Neuronal stem cell (in vitro differentiated cells): ENCODE results near the gene ETFBKMT.
A peak's percentile ranks its signal among the peaks of the same experiment; 100 is the strongest.
"Not testable (repeated sequence)": the region's sequence is repeated elsewhere in the genome, so short reads cannot be mapped to it uniquely, and the experiment has no call there.

Experiments used
- DNase-seq: peaks from one replicate; pipeline ENCODE4 v3.0.0-alpha.2; 2013; ENCODE audit warnings: low spot score
- H2AFZ ChIP-seq: one replicate; pipeline ENCODE4 v1.6.1; 2013; ENCODE audit warnings: mild to moderate bottlenecking, low read length, inconsistent platforms
- H2AK5ac ChIP-seq: 2 replicates; pipeline ENCODE4 v1.6.1; 2013; ENCODE audit warnings: low read depth, mild to moderate bottlenecking, inconsistent platforms, low read length, moderate library complexity, mixed read lengths
- H2BK120ac ChIP-seq: 2 replicates; pipeline ENCODE4 v1.6.1; 2013; ENCODE audit warnings: low read depth, mild to moderate bottlenecking, inconsistent platforms, low read length, moderate library complexity, mixed read lengths
- H2BK12ac ChIP-seq: one replicate; pipeline ENCODE4 v1.6.1; 2013; ENCODE audit warnings: low read length, inconsistent platforms
- H2BK15ac ChIP-seq: 2 replicates; pipeline ENCODE4 v1.6.1; 2013; ENCODE audit warnings: mild to moderate bottlenecking, low read length, inconsistent platforms, mixed read lengths
- H2BK5ac ChIP-seq: one replicate; pipeline ENCODE4 v1.6.1; 2013; ENCODE audit warnings: inconsistent platforms, mild to moderate bottlenecking, low read length, moderate library complexity
- H3K14ac ChIP-seq: one replicate; pipeline ENCODE4 v1.6.1; 2013; ENCODE audit warnings: low read length, inconsistent platforms
- H3K18ac ChIP-seq: 2 replicates; pipeline ENCODE4 v1.6.1; 2013; ENCODE audit warnings: low read length, inconsistent platforms
- H3K23ac ChIP-seq: 2 replicates; pipeline ENCODE4 v1.6.1; 2013; ENCODE audit warnings: low read depth, mild to moderate bottlenecking, mixed read lengths, low read length, inconsistent platforms; ENCODE audit not compliant: poor library complexity
- H3K27ac ChIP-seq: replicated peaks from 3 replicates; pipeline ENCODE4 v1.5.1; 2013; ENCODE audit warnings: low read length, inconsistent platforms
- H3K27me3 ChIP-seq, 3 experiments: 2 replicates each; pipeline ENCODE4 v1.6.1; 2013; ENCODE audit warnings: low read length in 3 of 3, mild to moderate bottlenecking in 2 of 3, inconsistent platforms in 1 of 3, low read depth in 1 of 3, mixed read lengths in 1 of 3, moderate library complexity in 1 of 3; ENCODE audit not compliant: control insufficient read depth in 3 of 3, insufficient read depth in 3 of 3
- H3K36me3 ChIP-seq, 2 donors: replicated peaks in 1 of 2; 2 replicates each; pipeline ENCODE4 v1.6.1; 2013; ENCODE audit warnings: low read length in 2 of 2; ENCODE audit not compliant: control insufficient read depth in 2 of 2, insufficient read depth in 2 of 2
- H3K4ac ChIP-seq: 2 replicates; pipeline ENCODE4 v1.6.1; 2013; ENCODE audit warnings: inconsistent platforms, mild to moderate bottlenecking, low read length, moderate library complexity
- H3K4me1 ChIP-seq, 2 donors: 1 replicate in 1 of 2; 2 replicates in 1 of 2; pipeline ENCODE4 v1.6.1; 2013; ENCODE audit warnings: low read length in 2 of 2, low read depth in 1 of 2; ENCODE audit not compliant: control insufficient read depth in 2 of 2, insufficient read depth in 1 of 2
- H3K4me2 ChIP-seq: one replicate; pipeline ENCODE4 v1.6.1; 2013; ENCODE audit warnings: mild to moderate bottlenecking, low read length, inconsistent platforms; ENCODE audit not compliant: insufficient read depth, poor library complexity, severe bottlenecking
- H3K4me3 ChIP-seq, 2 donors: 2 replicates each; pipeline ENCODE4 v1.5.1; 2013; ENCODE audit warnings: low read length in 2 of 2, mild to moderate bottlenecking in 2 of 2, inconsistent platforms in 1 of 2, moderate library complexity in 1 of 2
- H3K79me1 ChIP-seq: one replicate; pipeline ENCODE4 v1.6.1; 2013; ENCODE audit warnings: low read depth, mild to moderate bottlenecking, inconsistent platforms, low read length, moderate library complexity
- H3K9ac ChIP-seq: one replicate; pipeline ENCODE4 v1.6.1; 2013; ENCODE audit warnings: mild to moderate bottlenecking, low read depth, low read length, inconsistent platforms; ENCODE audit not compliant: poor library complexity
- H3K9me3 ChIP-seq, 2 donors: replicated peaks in 1 of 2; 2 replicates each; pipeline versions ENCODE3 to v1.6.1; 2013; ENCODE audit warnings: low read length in 2 of 2, mild to moderate bottlenecking in 2 of 2, inconsistent platforms in 1 of 2, low read depth in 1 of 2, mixed read lengths in 1 of 2, moderate library complexity in 1 of 2; ENCODE audit not compliant: control insufficient read depth in 2 of 2, insufficient read depth in 1 of 2
- H4K8ac ChIP-seq: one replicate; pipeline ENCODE4 v1.6.1; 2013; ENCODE audit warnings: low read depth, mild to moderate bottlenecking, inconsistent platforms, low read length, moderate library complexity
- H4K91ac ChIP-seq: one replicate; pipeline ENCODE4 v1.6.1; 2013; ENCODE audit warnings: low read length, low read depth, mild to moderate bottlenecking, inconsistent platforms; ENCODE audit not compliant: poor library complexity
- WGBS, 2 donors: extraction: QIAGEN DNeasy Blood & Tissue Kit; methylation state at CpG; one replicate each; pipeline ENCODE4 v1.1.7; 2013; ENCODE audit warnings: missing lambda C conversion rate in 2 of 2, mixed read lengths in 1 of 2; ENCODE audit not compliant: insufficient read length in 2 of 2, insufficient replicate concordance in 1 of 2; ENCODE audit errors: extremely low coverage in 2 of 2; 5-methylcytosine and 5-hydroxymethylcytosine counted together

The ETFBKMT gene

DNA sequence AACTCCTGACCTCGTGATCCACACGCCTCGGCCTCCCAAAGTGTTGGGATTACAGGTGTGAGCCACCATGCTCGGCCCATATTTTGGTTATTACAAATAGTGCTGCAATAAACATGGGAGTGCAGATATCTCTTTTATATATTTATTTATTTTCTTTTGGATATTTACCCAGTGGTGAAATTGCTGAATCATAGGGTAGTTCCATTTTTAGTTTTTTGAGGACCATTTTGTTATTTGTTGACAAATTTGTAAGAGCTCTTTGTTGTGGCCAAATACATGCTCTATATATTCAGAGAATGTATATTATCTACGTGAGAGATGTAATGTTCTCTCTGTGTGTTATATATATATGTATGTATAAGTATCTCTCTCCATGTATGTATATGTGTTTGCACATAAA, 53.4 kb downstream of the ETFBKMT start:
- Histone ChIP-seq H3K79me1 (no peaks in the 10 kb centered on the region), H3K9me3 (no peaks in the 10 kb centered on the region), H2AFZ (no peak overlapping the region), H3K23ac (no peak overlapping the region), H3K4me2 (no peak overlapping the region), H3K14ac (no peak overlapping the region), H2BK120ac (no peak overlapping the region), H3K4ac (no peak overlapping the region), H3K27me3 (no peaks in the 10 kb centered on the region), H2AK5ac (no peak overlapping the region), H3K18ac (no peak overlapping the region), H4K91ac (no peak overlapping the region), H3K9ac (no peak overlapping the region), H3K27ac (no peak overlapping the region), H3K4me1 (no peaks in the 10 kb centered on the region), H2BK15ac (no peak overlapping the region), H3K4me3 (no peak overlapping the region), H3K36me3 (no peaks in the 10 kb centered on the region), H2BK5ac (no peak overlapping the region), H4K8ac (no peak overlapping the region), H2BK12ac (no peak overlapping the region)
- no CpG with 5 or more reads among the region's 5 CpGs for WGBS, 2 donors
- DNase-seq = no peak

DNA sequence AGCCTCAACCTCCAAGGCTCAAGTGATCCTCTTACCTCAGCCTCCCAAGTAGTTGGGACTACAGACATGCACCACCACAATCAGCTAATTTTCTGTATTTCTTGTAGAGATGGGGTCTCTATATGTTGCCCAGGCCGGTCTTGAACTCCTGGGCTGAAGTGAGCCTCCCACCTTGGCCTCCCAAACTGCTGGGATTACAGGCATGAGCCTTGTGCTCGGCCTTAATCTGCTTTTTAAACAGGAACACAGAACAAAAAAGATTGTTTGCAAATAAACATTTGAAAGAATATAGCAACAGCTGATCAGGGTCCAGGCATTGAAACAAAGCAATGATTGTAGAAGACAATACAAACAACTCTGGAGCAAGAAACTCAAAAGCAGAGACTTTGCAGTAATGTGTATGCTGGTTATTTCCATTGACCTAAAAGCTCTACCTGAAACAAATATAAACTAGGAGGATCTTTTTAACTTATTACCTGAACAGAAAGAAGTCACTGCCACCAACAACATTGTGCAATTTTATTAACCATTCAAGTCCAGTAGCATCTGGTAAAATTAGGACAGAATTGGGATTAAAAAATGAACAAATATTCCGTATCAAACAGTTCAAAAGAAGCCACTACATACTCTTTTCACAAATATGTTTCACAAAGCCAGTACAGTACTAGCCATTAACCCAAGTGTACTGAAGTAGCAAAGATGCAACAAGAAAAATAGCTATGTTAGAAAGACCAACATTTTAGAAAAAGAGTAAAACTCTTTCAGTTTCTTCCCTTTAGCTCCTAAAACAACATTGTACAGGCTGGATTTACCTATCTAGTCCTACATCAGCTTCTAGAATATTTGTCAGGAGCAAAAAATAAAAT, 55.2 kb downstream of the ETFBKMT start:
- no peak for DNase-seq
- peak overlapping the region; percentile 68 for H2AFZ ChIP-seq
- no peak overlapping the region for H3K23ac ChIP-seq
- no peak overlapping the region for H2BK120ac ChIP-seq
- no peaks in the 10 kb centered on the region for H3K9me3 ChIP-seq
- no peak overlapping the region for H3K4me2 ChIP-seq
- H2BK5ac ChIP-seq = no peak overlapping the region
- no peaks in the 10 kb centered on the region for H3K36me3 ChIP-seq
- no peaks in the 10 kb centered on the region for H3K27me3 ChIP-seq
- no peak overlapping the region for H2AK5ac ChIP-seq
- no peaks in the 10 kb centered on the region for H3K79me1 ChIP-seq
- H4K91ac ChIP-seq = no peak overlapping the region
- WGBS, 2 donors = no CpG with 5 or more reads among the region's 3 CpGs
- H3K14ac ChIP-seq = no peak overlapping the region
- no peak overlapping the region for H4K8ac ChIP-seq
- no peak overlapping the region for H3K27ac ChIP-seq
- H2BK15ac ChIP-seq = no peak overlapping the region
- H3K4me1 ChIP-seq = no peaks in the 10 kb centered on the region
- H3K9ac ChIP-seq = no peak overlapping the region
- H3K4ac ChIP-seq = no peak overlapping the region
- no peak overlapping the region for H3K4me3 ChIP-seq
- no peak overlapping the region for H3K18ac ChIP-seq
- H2BK12ac ChIP-seq = no peak overlapping the region

DNA sequence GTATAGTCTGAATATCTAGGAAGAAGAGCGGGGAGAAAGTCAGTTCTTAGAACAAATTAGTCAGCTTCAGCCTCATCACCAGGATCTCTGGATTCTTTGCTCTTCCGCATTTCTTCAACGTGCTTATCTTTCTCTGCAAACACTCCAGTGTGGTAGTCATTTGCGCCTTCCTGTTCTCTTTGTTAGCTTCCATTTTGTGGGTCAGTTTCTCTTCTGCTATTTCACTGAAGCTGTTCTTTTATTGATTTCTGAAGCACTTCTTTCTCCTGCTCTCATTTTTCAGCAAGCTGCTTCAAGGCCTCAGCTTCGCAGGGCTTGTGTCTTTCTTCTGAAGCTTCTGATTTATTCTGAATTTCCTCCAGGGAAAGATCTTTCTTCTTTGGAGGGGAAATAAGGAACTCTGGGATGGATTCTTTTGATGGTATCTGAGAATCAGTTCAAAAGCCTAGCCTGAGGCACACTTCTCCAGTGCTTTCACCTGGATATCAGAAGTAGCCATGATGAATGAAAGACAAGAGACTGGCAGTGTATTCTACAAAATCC, 55.9 kb downstream of the ETFBKMT start:
- Histone ChIP-seq H3K27ac (no peak overlapping the region), H2BK12ac (no peak overlapping the region), H3K4me2 (no peak overlapping the region), H3K4ac (no peak overlapping the region), H3K79me1 (no peaks in the 10 kb centered on the region), H3K14ac (no peak overlapping the region), H4K91ac (no peak overlapping the region), H3K36me3 (no peaks in the 10 kb centered on the region), H3K9me3 (no peaks in the 10 kb centered on the region), H2AK5ac (no peak overlapping the region), H3K27me3 (no peaks in the 10 kb centered on the region), H3K4me1 (no peaks in the 10 kb centered on the region), H3K18ac (no peak overlapping the region), H2BK120ac (no peak overlapping the region), H2AFZ (peak overlapping the region; percentile 68), H3K4me3 (no peak overlapping the region), H2BK15ac (no peak overlapping the region), H4K8ac (no peak overlapping the region), H3K9ac (no peak overlapping the region), H3K23ac (no peak overlapping the region), H2BK5ac (no peak overlapping the region)
- WGBS, 2 donors = no CpG with 5 or more reads among the region's 5 CpGs
- DNase-seq = no peak

DNA sequence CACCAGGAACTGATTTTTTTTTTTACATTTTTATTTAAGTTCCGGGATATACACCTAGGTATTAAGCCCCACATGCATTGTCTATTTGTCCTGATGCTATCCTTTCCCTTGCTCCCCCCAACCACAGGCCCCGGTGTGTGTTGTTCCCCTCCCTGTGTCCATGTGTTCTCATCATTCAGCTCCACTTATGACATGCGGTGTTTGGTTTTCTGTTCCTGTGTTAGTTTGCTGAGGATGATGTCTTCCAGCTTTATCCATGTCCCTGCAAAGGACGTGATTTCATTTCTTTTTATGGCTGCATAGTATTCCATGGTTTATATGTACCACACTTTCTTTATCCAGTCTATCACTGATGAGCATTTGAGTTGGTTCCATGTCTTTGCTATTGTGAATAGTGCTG, 57.5 kb downstream of the ETFBKMT start:
- not testable (repeated sequence) for H4K91ac ChIP-seq, H3K18ac ChIP-seq, DNase-seq, H2BK5ac ChIP-seq, H3K23ac ChIP-seq, H3K4me1 ChIP-seq, H4K8ac ChIP-seq, H2BK12ac ChIP-seq, H3K9me3 ChIP-seq, H3K27me3 ChIP-seq, H2BK120ac ChIP-seq, H2BK15ac ChIP-seq, H3K4me3 ChIP-seq, H3K36me3 ChIP-seq, H2AFZ ChIP-seq, H3K4ac ChIP-seq, H3K9ac ChIP-seq, H3K79me1 ChIP-seq, H3K14ac ChIP-seq, H2AK5ac ChIP-seq, H3K27ac ChIP-seq, H3K4me2 ChIP-seq
- no CpG with 5 or more reads among the region's 4 CpGs for WGBS, 2 donors
